Common myeloid progenitor, CD34-positive (primary cell): Measurements from ENCODE around the gene GSDME.

Experiments
- CTCF ChIA-PET: fragments of 350-600 bp; sonication (Branson Sonifier 250); formaldehyde crosslinking; loops from one replicate; lab custom pipeline; 2021; ENCODE audit warnings: antibody characterized with exemption; lab: Charles Lee
- POLR2A ChIA-PET: fragments of 350-600 bp; sonication (Branson Sonifier 250); formaldehyde crosslinking; loops from one replicate; lab custom pipeline; 2021; ENCODE audit warnings: antibody characterized with exemption; lab: Charles Lee
- DNase-seq, 3 donors: peaks; one replicate each; pipeline versions ENCODE4 v3.0.0 to v3.0.0-alpha.2; 2013
- H3K27ac ChIP-seq, 2 experiments: 1 replicate in 1 of 2; 2 replicates in 1 of 2; pipeline ENCODE4 v1.7.0; 2013; ENCODE audit warnings: inconsistent platforms in 2 of 2, low read length in 2 of 2, mild to moderate bottlenecking in 2 of 2, low read depth in 1 of 2, moderate library complexity in 1 of 2; ENCODE audit not compliant: severe bottlenecking in 2 of 2, insufficient read depth in 1 of 2, poor library complexity in 1 of 2
- H3K27me3 ChIP-seq, 5 experiments: replicated peaks in 2 of 5; 1 replicate in 3 of 5; 2 replicates in 2 of 5; pipeline versions ENCODE4 v1.6.1 to v1.7.0; 2013; ENCODE audit warnings: low read length in 4 of 5, mild to moderate bottlenecking in 2 of 5, moderate library complexity in 2 of 5, inconsistent platforms in 1 of 5; ENCODE audit not compliant: insufficient read depth in 5 of 5, control insufficient read depth in 4 of 5
- H3K36me3 ChIP-seq, 4 experiments: 1 replicate in 2 of 4; 2 replicates in 2 of 4; pipeline versions ENCODE4 v1.6.1 to v1.7.0; 2013; ENCODE audit warnings: low read length in 3 of 4, control low read depth in 1 of 4, mild to moderate bottlenecking in 1 of 4; ENCODE audit not compliant: control insufficient read depth in 4 of 4, insufficient read depth in 4 of 4
- H3K4me1 ChIP-seq, 4 experiments: 1 replicate in 3 of 4; 2 replicates in 1 of 4; pipeline versions ENCODE4 v1.6.1 to v1.7.1; 2013; ENCODE audit warnings: low read length in 3 of 4, mild to moderate bottlenecking in 3 of 4, control low read depth in 1 of 4, inconsistent platforms in 1 of 4, moderate library complexity in 1 of 4; ENCODE audit not compliant: control insufficient read depth in 4 of 4, insufficient read depth in 4 of 4; ENCODE audit errors: control extremely low read depth in 1 of 4
- H3K4me3 ChIP-seq, 7 experiments: 1 replicate in 4 of 7; 2 replicates in 3 of 7; pipeline versions ENCODE4 v1.5.1 to v1.7.0; 2013; ENCODE audit warnings: mild to moderate bottlenecking in 7 of 7, low read length in 6 of 7, moderate library complexity in 6 of 7, inconsistent platforms in 2 of 7, low read depth in 2 of 7, control low read depth in 1 of 7; ENCODE audit not compliant: insufficient read depth in 4 of 7, control insufficient read depth in 1 of 7; ENCODE audit errors: extremely low read depth in 1 of 7
- H3K9me3 ChIP-seq, 5 experiments: 1 replicate in 4 of 5; 2 replicates in 1 of 5; pipeline versions ENCODE4 v1.6.1 to v1.7.1; 2013; ENCODE audit warnings: low read length in 4 of 5, mild to moderate bottlenecking in 2 of 5, inconsistent platforms in 1 of 5, low read depth in 1 of 5, moderate library complexity in 1 of 5; ENCODE audit not compliant: control insufficient read depth in 4 of 5, insufficient read depth in 2 of 5; ENCODE audit errors: control extremely low read depth in 1 of 5
- WGBS: methylation state at CpG from one replicate; pipeline ENCODE4 v1.1.5; 2013; ENCODE audit not compliant: insufficient coverage; 5-methylcytosine and 5-hydroxymethylcytosine counted together

GSDME gene

DNA sequence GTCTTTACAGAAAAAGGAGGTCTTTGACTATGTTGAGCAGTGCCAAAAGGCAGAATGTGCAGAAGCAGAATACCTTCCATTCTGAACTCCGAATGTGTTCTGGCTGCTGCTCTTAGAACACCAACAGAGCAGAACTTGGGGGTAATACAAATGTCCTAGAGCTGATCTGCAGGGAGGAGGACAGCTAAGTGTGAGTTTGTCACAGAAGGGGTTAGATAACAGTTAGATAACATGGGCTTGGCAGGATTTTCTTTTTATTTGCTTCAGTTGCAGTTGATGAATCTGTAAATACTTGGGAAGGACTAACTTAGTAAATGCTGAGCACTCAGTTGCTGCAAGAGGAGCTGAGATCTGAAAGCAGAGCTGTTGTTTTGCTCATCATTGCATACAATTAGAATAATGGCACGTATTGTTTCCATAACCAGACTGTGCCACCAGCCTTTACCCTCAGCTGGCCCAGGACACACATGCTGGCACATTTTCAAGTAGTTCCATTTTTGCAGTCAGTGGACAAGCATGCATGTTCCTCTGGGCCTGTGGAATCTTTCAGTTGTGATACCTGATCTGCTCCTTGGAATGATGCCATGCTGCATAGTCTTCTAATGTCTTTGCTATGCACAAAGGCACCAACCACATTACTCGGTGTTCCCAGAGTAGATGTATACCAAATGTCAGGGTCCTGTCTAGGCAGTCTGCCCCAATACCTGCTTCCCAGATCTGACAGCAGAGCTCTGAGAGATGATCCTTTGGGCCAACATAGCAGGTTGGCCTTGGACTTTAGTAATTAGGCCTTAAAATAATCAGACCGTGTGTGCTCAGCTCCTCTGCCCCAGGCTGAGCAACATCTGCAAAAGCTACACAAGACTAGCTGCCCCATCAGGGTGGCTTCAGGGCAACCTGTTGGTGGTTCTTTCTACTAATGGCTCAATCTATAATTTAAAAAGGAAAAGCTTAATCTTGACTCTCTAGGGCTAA is 55.7 kb downstream of the GSDME start:
- no peak for DNase-seq
- H3K9me3 ChIP-seq: no peaks in the 10 kb centered on the region
- H3K27ac ChIP-seq: no peak overlapping the region
- H3K4me1 ChIP-seq: peaks cover 6 to 15% (median 11%) of the 10 kb centered on the region in 4 experiments
- H3K4me3 ChIP-seq: no peak overlapping the region
- ChIA-PET CTCF (interaction anchor here (1.1 to 1.6 kb wide), 2 partner anchors 13 to 17 kb away, joined by 3 to 4 read pairs; no protein-coding TSS in a partner anchor), POLR2A (no interaction called here)
- 100% methylated on average over 4 of the region's 4 CpGs for WGBS
- H3K27me3 ChIP-seq: peaks cover 0 to 30% (median 6%) of the 10 kb centered on the region in 5 experiments
- H3K36me3 ChIP-seq: peaks cover 0 to 3% (median 0%) of the 10 kb centered on the region in 4 experiments

GRCh38 chr7:24700521-24701260 is 56.6 kb downstream of the GSDME start:
- Histone ChIP-seq H3K27ac (no peak overlapping the region), H3K9me3 (no peaks in the 10 kb centered on the region), H3K4me1 (peaks cover 6 to 12% (median 11%) of the 10 kb centered on the region in 4 experiments), H3K27me3 (peaks cover 0 to 21% (median 6%) of the 10 kb centered on the region in 5 experiments), H3K4me3 (no peak overlapping the region), H3K36me3 (peaks cover 0 to 3% (median 1%) of the 10 kb centered on the region in 4 experiments)
- CTCF ChIA-PET: interaction anchor here (1.6 kb wide), 1 partner anchor 18 kb away, joined by 4 read pairs; no protein-coding TSS in a partner anchor
- 89% methylated on average over 5 of the region's 9 CpGs for WGBS
- DNase-seq: peak in 1 of 3 donors; percentile 41
- POLR2A ChIA-PET: no interaction called here

- no peak overlapping the region for H3K27ac ChIP-seq
- H3K4me1 ChIP-seq: no peaks in the 10 kb centered on the region
- peaks cover 0 to 7% (median 1%) of the 10 kb centered on the region in 4 experiments for H3K36me3 ChIP-seq
- POLR2A ChIA-PET: no interaction called here
- 96% methylated on average over 3 of the region's 7 CpGs for WGBS
- H3K9me3 ChIP-seq: no peaks in the 10 kb centered on the region
- peaks cover 0 to 18% (median 6%) of the 10 kb centered on the region in 5 experiments for H3K27me3 ChIP-seq
- CTCF ChIA-PET: interaction anchor here (1.1 to 1.3 kb wide), 2 partner anchors 10 to 16 kb away, joined by 3 read pairs; no protein-coding TSS in a partner anchor
- no peak for DNase-seq
- H3K4me3 ChIP-seq: no peak overlapping the region
Measured at GRCh38 chr7:24698531-24699266, 58.6 kb downstream of the GSDME start.

GRCh38 chr7:24697416-24697815 is 59.8 kb downstream of the GSDME start:
- ChIA-PET POLR2A (no interaction called here), CTCF (interaction anchor here (1.0 to 1.3 kb wide), 3 partner anchors 9 to 18 kb away, joined by 3 read pairs; no protein-coding TSS in a partner anchor)
- peaks cover 0 to 12% (median 2%) of the 10 kb centered on the region in 5 experiments for H3K27me3 ChIP-seq
- H3K4me3 ChIP-seq: no peak overlapping the region
- DNase-seq: no peak
- H3K4me1 ChIP-seq: no peaks in the 10 kb centered on the region
- H3K36me3 ChIP-seq: peaks cover 0 to 4% (median 1%) of the 10 kb centered on the region in 4 experiments
- no peaks in the 10 kb centered on the region for H3K9me3 ChIP-seq
- H3K27ac ChIP-seq: no peak overlapping the region
- 93% methylated on average over 3 of the region's 4 CpGs for WGBS

DNA sequence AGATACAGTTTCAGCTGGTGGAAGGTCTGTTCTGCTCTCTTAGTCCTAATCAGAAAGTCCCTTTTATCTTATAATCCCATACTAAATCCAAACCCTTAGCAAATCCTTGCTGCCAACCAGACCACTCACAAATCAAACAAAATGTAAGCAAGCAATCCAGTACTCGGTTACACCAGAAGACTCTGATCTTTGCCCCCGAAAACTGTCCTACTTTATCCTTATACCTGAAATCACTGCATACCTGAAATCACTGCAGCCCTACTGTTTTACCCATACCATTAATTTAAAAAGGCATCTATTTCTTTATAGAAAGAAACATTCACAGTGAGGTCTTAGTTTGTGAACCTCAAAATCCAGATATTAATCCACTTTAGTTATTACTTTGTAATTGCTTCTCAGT is 64.7 kb downstream of the GSDME start:
- peaks cover 2 to 7% (median 3%) of the 10 kb centered on the region in 4 experiments for H3K36me3 ChIP-seq
- H3K9me3 ChIP-seq: no peaks in the 10 kb centered on the region
- no peak overlapping the region for H3K4me3 ChIP-seq
- H3K27ac ChIP-seq: no peak overlapping the region
- ChIA-PET CTCF (no interaction called here), POLR2A (no interaction called here)
- WGBS: 100% methylated on average over 2 of the region's 2 CpGs
- H3K27me3 ChIP-seq: no peaks in the 10 kb centered on the region
- DNase-seq: no peak
- H3K4me1 ChIP-seq: no peaks in the 10 kb centered on the region

DNA sequence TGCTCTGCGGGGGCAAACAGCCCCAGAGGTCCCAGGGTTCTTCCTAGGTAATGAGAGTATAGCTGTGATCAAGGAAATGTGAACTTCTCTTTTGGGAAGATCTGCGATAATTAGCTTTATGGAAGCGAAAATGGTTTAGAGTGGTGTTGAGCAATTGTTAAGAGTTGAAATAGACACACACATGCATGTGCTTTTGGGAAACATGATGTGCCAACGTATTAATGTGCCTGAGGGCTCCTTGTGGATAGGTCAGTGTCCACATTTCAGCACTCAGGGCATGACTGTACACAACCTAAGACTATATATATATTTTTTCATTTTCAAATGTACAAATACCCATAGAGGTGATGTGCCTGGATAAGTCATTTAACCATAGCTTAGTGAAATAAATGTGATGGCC is 67.0 kb downstream of the GSDME start:
- ChIA-PET CTCF (no interaction called here), POLR2A (no interaction called here)
- Histone ChIP-seq H3K36me3 (peaks cover 0 to 13% (median 5%) of the 10 kb centered on the region in 4 experiments), H3K4me3 (no peak overlapping the region), H3K27me3 (no peaks in the 10 kb centered on the region), H3K27ac (no peak overlapping the region), H3K4me1 (peaks cover 0 to 4% (median 0%) of the 10 kb centered on the region in 4 experiments), H3K9me3 (no peaks in the 10 kb centered on the region)
- DNase-seq: no peak
- 100% methylated on average over 4 of the region's 4 CpGs for WGBS
